CD14-positive monocyte (primary cell): ENCODE data around the gene PRKAR1B. TPM values are rescaled to one million over a fixed set of nuclear protein-coding genes. Genes with fewer than 3 reads are reported as not detected.

Experiments
- DNase-seq, 3 donors: peaks; one replicate each; pipeline ENCODE4 v3.0.0-alpha.2; 2011 to 2022
- H2AFZ ChIP-seq: 2 replicates; pipeline ENCODE4 v1.6.0; 2012; ENCODE audit warnings: mild to moderate bottlenecking, low read depth, low read length, inconsistent platforms; ENCODE audit not compliant: insufficient read depth, poor library complexity, severe bottlenecking
- H3K27ac ChIP-seq, 2 donors: 1 replicate in 1 of 2; 2 replicates in 1 of 2; pipeline ENCODE4 v1.5.1; 2012 to 2013; ENCODE audit warnings: low read length in 2 of 2, control low read depth in 1 of 2, inconsistent platforms in 1 of 2, low read depth in 1 of 2, mild to moderate bottlenecking in 1 of 2
- H3K27me3 ChIP-seq, 2 donors: one replicate each; pipeline versions ENCODE4 v1.6.0 to v1.6.1; 2011 to 2013; ENCODE audit warnings: low read length in 2 of 2; ENCODE audit not compliant: control insufficient read depth in 2 of 2, insufficient read depth in 2 of 2
- H3K36me3 ChIP-seq, 2 donors: replicated peaks in 1 of 2; 1 replicate in 1 of 2; 2 replicates in 1 of 2; pipeline versions ENCODE4 v1.5.1 to v1.6.1; 2012 to 2013; ENCODE audit warnings: low read length in 2 of 2, control low read depth in 1 of 2, inconsistent platforms in 1 of 2, mild to moderate bottlenecking in 1 of 2; ENCODE audit not compliant: insufficient read depth in 2 of 2, control insufficient read depth in 1 of 2
- H3K4me1 ChIP-seq, 2 donors: 1 replicate in 1 of 2; 2 replicates in 1 of 2; pipeline versions ENCODE4 v1.5.1 to v1.6.1; 2012 to 2013; ENCODE audit warnings: low read length in 2 of 2, control low read depth in 1 of 2, inconsistent platforms in 1 of 2, mild to moderate bottlenecking in 1 of 2, moderate library complexity in 1 of 2; ENCODE audit not compliant: insufficient read depth in 2 of 2, control insufficient read depth in 1 of 2
- H3K4me2 ChIP-seq: replicated peaks from 2 replicates; pipeline ENCODE3; 2012; ENCODE audit warnings: low read length, moderate library complexity, mild to moderate bottlenecking; ENCODE audit not compliant: poor library complexity, severe bottlenecking; ENCODE audit errors: extremely low read depth
- H3K4me3 ChIP-seq, 3 experiments: fragments of 200-600 bp in 1 of 3; sonication (generic) in 1 of 3; replicated peaks in 1 of 3; 1 replicate in 2 of 3; 2 replicates in 1 of 3; pipeline ENCODE4 v1.5.1; 2011 to 2013; ENCODE audit warnings: low read length in 3 of 3, mild to moderate bottlenecking in 3 of 3, control low read depth in 2 of 3, low read depth in 2 of 3, inconsistent platforms in 1 of 3, moderate library complexity in 1 of 3
- H3K79me2 ChIP-seq: 2 replicates; pipeline ENCODE4 v1.6.0; 2012; ENCODE audit warnings: mild to moderate bottlenecking, control low read depth, inconsistent platforms, low read length, moderate library complexity; ENCODE audit not compliant: insufficient read depth
- H3K9ac ChIP-seq: 2 replicates; pipeline ENCODE4 v1.6.0; 2017; ENCODE audit warnings: low read length, mild to moderate bottlenecking; ENCODE audit not compliant: insufficient read depth, poor library complexity, severe bottlenecking
- H3K9me3 ChIP-seq, 2 donors: replicated peaks in 1 of 2; 1 replicate in 1 of 2; 2 replicates in 1 of 2; pipeline versions ENCODE4 v1.5.1 to v1.6.1; 2012 to 2013; ENCODE audit warnings: low read length in 2 of 2, control low read depth in 1 of 2; ENCODE audit not compliant: control insufficient read depth in 1 of 2, insufficient read depth in 1 of 2
- H4K20me1 ChIP-seq: 2 replicates; pipeline ENCODE4 v1.6.0; 2012; ENCODE audit warnings: mild to moderate bottlenecking, low read length, control low read depth, moderate library complexity; ENCODE audit not compliant: insufficient read depth
- H3K27ac Mint-ChIP-seq, 7 donors: one replicate each; pipeline ENCODE4 v1.8.0; 2020; ENCODE audit warnings: mild to moderate bottlenecking in 7 of 7, mixed read lengths in 7 of 7, moderate library complexity in 6 of 7, inconsistent platforms in 2 of 7
- H3K27me3 Mint-ChIP-seq, 3 donors: one replicate each; pipeline ENCODE4 v1.8.0; 2021 to 2022; ENCODE audit warnings: low read depth in 3 of 3, mild to moderate bottlenecking in 3 of 3, mixed read lengths in 3 of 3, moderate library complexity in 3 of 3, inconsistent platforms in 1 of 3
- H3K36me3 Mint-ChIP-seq, 2 donors: one replicate each; pipeline ENCODE4 v1.8.0; 2020; ENCODE audit warnings: mixed read lengths in 2 of 2, inconsistent platforms in 1 of 2, mild to moderate bottlenecking in 1 of 2
- H3K4me1 Mint-ChIP-seq: one replicate; pipeline ENCODE4 v1.8.0; 2020; ENCODE audit warnings: mild to moderate bottlenecking, mixed read lengths
- H3K4me3 Mint-ChIP-seq, 2 donors: one replicate each; pipeline ENCODE4 v1.8.0; 2020; ENCODE audit warnings: mild to moderate bottlenecking in 2 of 2, mixed read lengths in 2 of 2, moderate library complexity in 1 of 2
- H3K9me3 Mint-ChIP-seq, 7 donors: one replicate each; pipeline ENCODE4 v1.8.0; 2020 to 2022; ENCODE audit warnings: mixed read lengths in 7 of 7, mild to moderate bottlenecking in 6 of 7, moderate library complexity in 6 of 7, inconsistent platforms in 2 of 7
- CTCF ChIP-seq: fragments of 200-600 bp; IDR thresholded peaks from one replicate; pipeline ENCODE4 v1.8.0; 2022; ENCODE audit warnings: antibody characterized with exemption, mild to moderate bottlenecking
- WGBS: methylation state at CpG from one replicate; pipeline ENCODE4 v1.1.5; 2013; ENCODE audit warnings: missing lambda C conversion rate; ENCODE audit not compliant: insufficient coverage; 5-methylcytosine and 5-hydroxymethylcytosine counted together
- intact Hi-C, 2 donors: fragments of 100-400 bp; cut with micrococcal nuclease; formaldehyde crosslinking; loops; one replicate each; pipeline versions ENCODE4 v1.15.0 to v1.15.1; 2023
- polyA plus RNA-seq, 3 donors: library from polyadenylated mRNA; depleted of rRNA in 1 of 3; unstranded in 2 of 3; stranded (reverse) in 1 of 3; fragments of 300-500 nt in 2 of 3; fragments of >200 nt in 1 of 3; fragmentation: Illumina TruSeq in 2 of 3; gene quantifications; 1 replicate in 2 of 3; 2 replicates in 1 of 3; pipeline ENCODE4 v1.2.3, GENCODE V29; 2012 to 2021

The PRKAR1B gene
- polyA plus RNA-seq, 3 donors = 0.94 to 2.1 (median 1.1) TPM

- H3K4me1 ChIP-seq = no peaks in the 10 kb centered on the region
- no peaks in the 10 kb centered on the region for H3K36me3 ChIP-seq
- WGBS = 91% methylated on average over 9 of the region's 25 CpGs
- no peak for DNase-seq
- peaks cover 1 to 4% (median 2%) of the 10 kb centered on the region in 3 donors for H3K27me3 Mint-ChIP-seq
- H3K79me2 ChIP-seq = no peaks in the 10 kb centered on the region
- H2AFZ ChIP-seq = no peak overlapping the region
- H4K20me1 ChIP-seq = no peaks in the 10 kb centered on the region
- H3K4me1 Mint-ChIP-seq = no peaks in the 10 kb centered on the region
- TF ChIP-seq CTCF = no peak
- intact Hi-C loops = loop anchor here (5.0 kb wide), 1 partner anchor 316 kb away; no protein-coding TSS in a partner anchor
- H3K36me3 Mint-ChIP-seq = no peaks in the 10 kb centered on the region
- H3K27me3 ChIP-seq = no peaks in the 10 kb centered on the region
- no peak overlapping the region for H3K4me3 ChIP-seq
- H3K9ac ChIP-seq = no peak overlapping the region
- peaks cover under 1 to 10% of the 10 kb centered on the region in 2 donors for H3K9me3 ChIP-seq
- H3K27ac ChIP-seq = no peak overlapping the region
- no peak overlapping the region for H3K4me3 Mint-ChIP-seq
- peaks cover 6 to 15% (median 8%) of the 10 kb centered on the region in 7 donors for H3K9me3 Mint-ChIP-seq
- no peak overlapping the region for H3K4me2 ChIP-seq
- H3K27ac Mint-ChIP-seq = no peak overlapping the region
These were observed 88.6 kb downstream of the PRKAR1B start for GRCh38 chr7:638256-639011.

GRCh38 chr7:637826-638225, 89.3 kb downstream of the PRKAR1B start:
- 98% methylated on average over 12 of the region's 12 CpGs for WGBS
- intact Hi-C loops = loop anchor here (5.0 kb wide), 1 partner anchor 316 kb away; no protein-coding TSS in a partner anchor
- Histone ChIP-seq H3K36me3 (no peaks in the 10 kb centered on the region), H3K9me3 (peaks cover 0 to 6% of the 10 kb centered on the region in 2 donors), H3K79me2 (no peaks in the 10 kb centered on the region), H3K9ac (no peak overlapping the region), H4K20me1 (no peaks in the 10 kb centered on the region), H3K27me3 (no peaks in the 10 kb centered on the region), H3K27ac (no peak overlapping the region), H2AFZ (no peak overlapping the region), H3K4me1 (no peaks in the 10 kb centered on the region), H3K4me2 (no peak overlapping the region), H3K4me3 (no peak overlapping the region)
- H3K4me1 Mint-ChIP-seq = no peaks in the 10 kb centered on the region
- DNase-seq = no peak
- no peak for TF ChIP-seq CTCF
- no peak overlapping the region for H3K27ac Mint-ChIP-seq
- no peaks in the 10 kb centered on the region for H3K36me3 Mint-ChIP-seq
- H3K4me3 Mint-ChIP-seq = no peak overlapping the region
- peaks cover 1 to 4% (median 2%) of the 10 kb centered on the region in 3 donors for H3K27me3 Mint-ChIP-seq
- H3K9me3 Mint-ChIP-seq = peaks cover 2 to 10% (median 4%) of the 10 kb centered on the region in 7 donors
